H4 (cell line): ENCODE measurements around the gene ACAD10. TPM values are rescaled to one million over a fixed set of nuclear protein-coding genes. Genes with fewer than 3 reads are reported as not detected.
"Not testable (repeated sequence)": the region's sequence is repeated elsewhere in the genome, so short reads cannot be mapped to it uniquely, and the experiment has no call there.

ENCODE experiments used
- DNase-seq: peaks from one replicate; pipeline ENCODE4 v3.0.0-alpha.2; 2015; ENCODE audit warnings: low spot score
- total RNA-seq: library from RNA; depleted of rRNA; stranded (reverse); fragments of >200 nt; shearing (Covaris generic); gene quantifications from 2 replicates; pipeline ENCODE4 v1.2.3, GENCODE V29; 2014

The ACAD10 gene
- total RNA-seq, 1 experiment from 2014 or later = 7.6 TPM

DNA sequence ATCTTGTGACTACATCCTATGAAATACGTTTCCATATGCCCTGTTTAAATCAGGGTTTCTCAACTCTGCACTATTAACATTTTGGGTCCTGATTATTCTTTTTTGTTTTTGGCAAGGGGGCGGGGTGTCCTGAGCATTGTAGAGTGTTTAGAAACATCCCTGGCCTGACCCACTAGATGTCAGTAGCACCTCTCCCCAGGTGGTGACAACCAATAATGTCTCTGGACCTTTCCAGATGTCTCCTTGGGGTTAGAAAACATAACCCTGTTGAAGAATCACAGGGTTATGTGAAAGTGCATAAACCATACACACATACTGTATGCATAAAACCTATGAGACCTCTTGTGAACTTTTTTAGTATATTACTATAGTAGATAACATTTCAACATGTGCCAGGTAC is 1.4 kb downstream of the ACAD10 start:
- no peak for DNase-seq

DNA sequence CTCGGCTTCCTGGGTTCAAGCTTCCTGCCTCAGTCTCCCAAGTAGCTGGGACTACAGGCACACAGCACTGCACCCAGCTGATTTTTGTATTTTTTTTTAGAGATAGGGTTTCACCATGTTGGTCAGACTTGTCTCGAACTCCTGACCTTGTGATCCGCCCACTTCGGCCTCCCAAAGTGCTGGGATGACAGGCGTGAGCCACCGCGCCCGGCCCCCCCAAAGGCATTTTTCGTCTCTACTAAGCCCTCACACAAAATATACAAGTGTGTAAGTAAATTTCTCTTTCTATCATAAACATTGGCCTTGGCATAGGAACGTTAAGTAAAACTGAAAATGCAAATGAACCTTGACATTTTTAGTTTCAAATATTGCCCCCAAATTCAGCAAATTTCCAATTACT is 2.1 kb downstream of the ACAD10 start:
- no peak for DNase-seq

DNA sequence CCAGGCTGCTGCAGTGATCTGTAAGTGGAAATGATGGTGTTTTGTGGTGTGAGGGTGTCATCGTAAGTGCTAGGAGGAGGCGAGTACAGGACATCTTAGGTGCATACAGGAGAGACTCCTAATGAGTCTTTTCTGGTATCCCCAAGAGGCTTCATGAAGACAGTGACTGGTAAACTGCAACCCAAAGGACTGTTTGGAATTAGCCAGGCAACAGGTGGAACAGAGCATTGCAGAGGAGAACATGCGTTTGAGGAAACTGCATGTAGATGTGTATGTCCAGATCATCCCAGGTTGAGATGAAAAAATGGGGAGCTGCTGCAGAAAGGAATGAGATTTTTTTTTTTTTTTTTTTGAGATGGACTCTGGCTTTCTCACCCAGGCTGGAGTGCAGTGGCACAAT is 5.4 kb downstream of the ACAD10 start:
- no peak for DNase-seq

DNA sequence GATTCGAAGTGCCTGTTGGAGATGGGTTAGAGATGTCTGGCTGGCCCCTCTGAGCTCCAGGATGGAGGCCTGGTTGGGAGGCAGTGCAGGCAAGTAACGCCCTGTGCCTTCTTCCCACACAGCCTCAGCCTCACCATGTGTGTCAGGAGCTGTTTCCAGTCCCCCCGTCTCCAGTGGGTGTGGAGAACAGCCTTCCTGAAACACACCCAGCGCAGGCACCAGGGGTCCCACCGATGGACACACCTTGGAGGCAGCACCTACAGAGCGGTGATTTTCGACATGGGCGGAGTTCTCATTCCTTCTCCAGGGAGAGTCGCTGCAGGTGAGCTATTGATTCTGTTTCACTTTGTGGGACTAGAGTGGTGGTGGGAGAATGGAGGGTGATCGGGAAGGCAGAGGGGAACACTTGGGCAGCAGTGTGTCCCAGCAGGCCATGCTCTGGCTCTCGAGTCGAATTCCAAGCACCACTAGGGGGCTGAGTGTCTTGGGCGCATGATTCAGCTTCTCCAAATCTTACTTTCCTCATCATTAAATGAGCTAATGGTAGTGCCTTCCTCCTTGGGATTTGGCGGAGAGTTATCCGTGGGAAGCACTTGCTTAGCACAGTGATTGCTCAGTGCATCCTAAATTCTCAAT is 6.8 kb downstream of the ACAD10 start:
- DNase-seq = no peak

DNA sequence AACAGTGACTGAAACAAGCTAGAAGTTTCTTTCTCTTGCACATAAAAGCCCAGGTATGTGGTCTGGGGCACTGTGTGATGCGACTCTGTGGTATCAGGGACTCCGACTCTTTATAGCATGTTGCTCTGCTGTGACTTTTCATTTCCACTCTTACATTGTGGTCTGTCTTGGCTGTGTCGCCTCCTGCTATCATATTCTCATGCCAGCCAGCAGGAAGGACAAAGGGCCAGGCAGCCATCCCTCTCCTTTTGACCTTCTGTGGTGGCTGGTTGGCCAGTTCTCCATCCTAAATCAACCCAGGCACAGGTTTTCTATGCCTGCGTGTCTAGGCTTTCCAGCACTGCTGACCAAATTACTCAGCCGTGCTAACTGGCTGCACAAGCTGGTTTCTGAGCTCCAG is 8.0 kb downstream of the ACAD10 start:
- no peak for DNase-seq

DNA sequence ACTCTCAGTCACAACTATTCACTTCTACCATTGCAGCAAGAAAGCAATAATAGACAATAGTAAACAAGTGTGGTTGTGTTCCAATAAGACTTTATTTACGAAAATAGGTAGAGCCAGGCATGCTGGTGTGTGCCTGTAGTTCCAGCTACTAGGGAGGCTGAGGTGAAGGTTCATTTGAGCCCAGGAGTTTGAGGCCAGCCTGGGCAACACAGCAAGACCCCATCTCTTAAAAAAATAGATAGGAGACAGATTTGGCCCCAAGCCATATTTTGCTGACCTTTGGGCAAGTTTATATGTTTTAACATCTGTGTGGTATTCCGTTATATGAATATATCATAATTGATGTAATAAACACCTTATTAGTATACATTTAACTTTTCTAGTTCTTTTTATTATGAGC is 14.1 kb downstream of the ACAD10 start:
- no peak for DNase-seq

DNA sequence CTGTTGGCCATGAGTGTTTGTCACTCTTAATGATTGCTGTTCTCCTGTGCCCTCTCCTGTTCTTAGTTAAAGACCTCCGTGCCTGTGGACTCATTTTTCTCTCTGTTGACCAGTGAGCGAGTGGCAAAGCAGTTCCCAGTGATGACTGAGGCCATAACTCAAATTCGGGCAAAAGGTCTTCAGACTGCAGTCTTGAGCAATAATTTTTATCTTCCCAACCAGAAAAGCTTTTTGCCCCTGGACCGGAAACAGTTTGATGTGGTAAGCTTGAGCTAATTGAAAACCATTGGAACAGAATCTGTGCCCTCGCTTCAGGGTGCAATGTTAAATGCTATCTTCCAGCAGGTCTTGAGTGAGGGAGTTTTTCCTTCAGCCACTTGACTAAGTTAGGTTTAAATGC is 19.8 kb downstream of the ACAD10 start:
- no peak for DNase-seq

DNA sequence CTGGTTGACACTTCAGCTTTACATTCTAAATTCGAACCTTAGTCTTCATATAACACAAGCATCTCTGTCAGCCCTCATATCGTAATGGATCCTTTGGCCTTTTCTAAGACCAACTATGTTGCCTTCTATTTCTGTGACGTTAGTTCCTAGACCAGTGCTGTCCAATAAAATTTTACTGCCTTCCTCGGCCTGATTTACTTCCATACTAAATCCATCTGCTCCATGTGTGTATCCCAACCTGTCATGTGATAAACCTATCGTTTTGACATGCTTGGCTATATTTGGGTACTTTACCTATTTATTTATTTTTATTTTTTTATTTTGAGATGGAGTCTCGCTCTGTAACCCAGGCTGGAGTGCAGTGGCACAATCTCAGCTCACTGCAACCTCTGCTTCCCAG is 20.3 kb downstream of the ACAD10 start:
- no peak for DNase-seq

DNA sequence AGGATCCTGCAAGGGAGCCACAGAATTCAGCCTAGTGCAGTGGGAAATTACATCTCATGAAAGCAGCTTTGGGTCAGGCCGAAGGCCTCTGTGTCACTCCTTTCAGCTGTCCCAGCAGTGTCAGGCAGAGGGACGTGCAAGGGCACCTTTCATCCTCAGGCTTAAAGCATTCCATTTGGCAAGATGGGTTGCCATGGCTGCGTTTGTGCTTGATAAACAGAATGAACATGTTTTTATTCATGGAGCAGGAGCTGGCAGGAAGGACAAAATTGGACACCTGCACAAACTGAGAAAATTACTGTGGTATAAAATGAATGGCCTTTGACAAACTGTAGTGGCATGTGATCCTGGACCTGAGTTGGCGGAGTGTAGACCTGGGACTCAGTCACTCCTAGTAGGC is 29.4 kb downstream of the ACAD10 start:
- DNase-seq = no peak

DNA sequence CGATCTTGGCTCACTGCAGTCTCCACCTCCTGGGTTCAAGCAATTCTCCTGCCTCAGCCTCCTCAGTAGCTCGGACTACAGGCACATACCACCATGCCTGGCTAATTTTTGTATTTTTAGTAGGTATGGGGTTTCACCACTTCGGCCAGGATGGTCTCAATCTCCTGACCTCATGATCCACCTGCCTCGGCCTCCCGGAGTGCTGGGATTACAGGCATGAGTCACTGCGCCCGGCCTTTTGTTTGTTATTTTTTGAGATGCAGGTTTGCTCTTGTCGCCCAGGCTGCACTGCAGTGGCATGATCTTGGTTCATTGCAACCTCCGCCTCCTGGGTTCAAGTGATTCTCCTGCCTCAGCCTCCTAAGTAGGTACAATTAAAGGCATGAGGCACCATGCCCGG is 33.5 kb downstream of the ACAD10 start:
- DNase-seq = not testable (repeated sequence)

DNA sequence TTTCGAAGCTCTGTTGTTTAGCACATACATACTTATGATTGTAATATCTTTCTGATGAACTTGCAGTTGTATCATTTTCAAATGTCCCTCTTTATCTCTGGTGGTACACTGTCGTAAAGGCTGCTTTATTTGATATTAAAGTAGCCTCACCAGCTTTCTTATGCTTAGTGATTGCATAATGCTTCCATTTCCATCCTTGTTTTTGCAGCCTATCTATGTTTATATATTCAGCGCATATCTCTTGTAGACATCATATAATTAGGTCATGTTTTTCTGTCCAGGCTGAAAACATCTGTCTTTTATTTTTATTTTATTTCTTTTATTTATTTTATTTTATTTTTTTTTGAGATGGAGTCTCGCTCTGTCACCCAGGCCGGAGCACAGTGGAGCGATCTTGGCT is 34.6 kb downstream of the ACAD10 start:
- DNase-seq = no peak

DNA sequence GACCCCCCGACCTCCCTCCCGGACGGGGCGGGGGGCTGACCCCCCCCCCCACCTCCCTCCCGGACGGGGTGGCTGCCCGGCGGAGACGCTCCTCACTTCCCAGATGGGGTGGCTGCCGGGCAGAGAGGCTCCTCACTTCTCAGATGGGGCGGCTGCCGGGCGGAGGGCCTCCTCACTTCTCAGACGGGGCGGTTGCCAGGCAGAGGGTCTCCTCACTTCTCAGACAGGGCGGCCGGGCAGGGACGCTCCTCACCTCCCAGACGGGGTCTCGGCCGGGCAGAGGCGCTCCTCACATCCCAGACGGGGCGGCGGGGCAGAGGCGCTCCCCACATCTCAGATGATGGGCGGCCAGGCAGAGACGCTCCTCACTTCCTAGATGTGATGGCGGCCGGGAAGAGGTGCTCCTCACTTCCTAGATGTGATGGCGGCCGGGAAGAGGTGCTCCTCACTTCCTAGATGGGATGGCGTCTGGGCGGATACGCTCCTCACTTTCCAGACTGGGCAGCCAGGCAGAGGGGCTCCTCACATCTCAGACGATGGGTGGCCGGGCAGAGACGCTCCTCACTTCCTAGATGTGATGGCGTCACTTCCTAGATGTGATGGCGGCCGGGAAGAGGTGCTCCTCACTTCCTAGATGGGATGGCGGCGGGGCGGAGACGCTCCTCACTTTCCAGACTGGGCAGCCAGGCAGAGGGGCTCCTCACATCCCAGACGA is 38.0 kb downstream of the ACAD10 start:
- not testable (repeated sequence) for DNase-seq

DNA sequence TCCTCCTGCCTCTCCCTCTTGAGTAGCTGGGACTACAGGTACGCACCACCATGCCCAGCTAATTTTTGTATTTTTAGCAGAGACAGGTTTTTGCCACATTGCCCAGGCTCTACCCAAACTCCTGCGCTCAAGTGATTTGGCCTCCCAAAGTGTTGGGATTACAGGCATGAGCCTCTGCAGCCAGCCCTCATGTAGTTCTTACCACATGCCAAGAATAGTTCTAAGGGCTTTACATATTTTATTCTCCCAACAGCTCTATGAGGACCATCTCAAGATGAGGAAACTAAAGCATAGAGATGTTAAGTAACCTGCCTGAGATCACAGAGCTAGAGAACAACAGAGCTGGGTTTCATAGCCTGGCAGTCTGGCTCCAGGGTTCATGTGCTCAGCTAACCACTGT is 42.9 kb downstream of the ACAD10 start:
- no peak for DNase-seq

DNA sequence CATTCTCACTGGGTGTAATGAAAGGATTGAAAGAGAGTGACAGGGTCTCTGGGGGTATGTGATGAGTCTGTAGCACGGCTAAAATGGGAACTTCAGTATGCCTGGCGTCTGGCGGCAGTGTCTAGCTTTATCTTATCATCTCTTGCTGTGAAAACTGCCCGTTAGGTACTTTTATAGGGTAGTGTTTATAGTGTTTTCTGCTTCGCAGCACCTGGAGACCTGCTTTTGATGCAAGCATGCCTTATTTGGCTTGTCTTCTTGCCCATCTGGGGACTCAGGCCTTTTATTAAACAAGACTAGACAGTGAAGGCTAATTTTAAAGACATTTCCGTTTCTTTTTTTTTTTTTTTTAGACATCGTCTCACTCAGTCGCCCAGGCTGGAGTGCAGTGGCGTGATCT is 44.6 kb downstream of the ACAD10 start:
- DNase-seq = no peak

DNA sequence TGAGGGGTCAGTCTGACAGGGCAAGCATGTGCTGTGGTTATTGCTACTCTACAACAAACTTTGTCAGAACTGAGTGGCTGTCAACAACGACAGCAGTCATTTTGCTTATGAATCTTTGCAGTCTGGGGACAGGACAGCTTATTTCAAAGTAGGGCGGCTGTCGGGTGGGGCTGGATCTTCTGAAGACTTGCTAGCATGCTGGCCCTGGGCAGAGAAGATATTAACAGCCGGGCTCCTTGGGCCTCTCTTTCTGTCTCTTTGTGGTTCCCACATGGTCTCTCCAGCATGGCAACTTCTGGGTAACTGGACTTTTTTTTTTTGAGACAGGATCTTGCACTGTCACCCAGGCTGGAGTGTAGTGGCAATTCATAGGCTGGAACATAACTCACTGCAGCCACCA is 46.9 kb downstream of the ACAD10 start:
- no peak for DNase-seq

DNA sequence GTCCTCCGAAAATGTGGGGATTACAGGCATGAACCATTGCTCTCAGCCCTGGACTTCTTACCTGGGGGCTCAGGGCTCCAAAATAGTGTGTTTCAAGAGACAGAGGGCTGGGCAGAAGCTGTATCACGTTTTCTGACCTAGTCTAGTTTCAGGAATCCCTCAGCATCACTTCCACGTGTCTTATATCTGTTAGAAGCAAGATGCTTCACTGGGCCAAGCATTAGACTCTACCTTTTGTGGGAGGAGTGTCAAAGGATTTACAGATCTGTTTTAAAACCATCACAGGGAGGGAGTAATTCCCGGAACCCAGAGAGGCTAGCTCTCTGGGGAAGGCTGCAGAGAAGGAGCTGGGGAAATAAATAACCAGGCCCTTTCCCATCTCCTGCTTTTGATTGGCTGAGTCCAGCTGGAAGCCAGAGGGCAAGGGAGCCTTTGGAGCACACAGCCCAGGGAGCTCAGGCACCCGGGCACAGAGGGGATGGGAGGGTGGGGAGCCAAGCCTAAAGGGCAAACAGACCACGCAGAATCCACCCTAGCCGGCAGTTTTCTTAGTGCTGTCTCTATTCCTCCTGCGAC is 47.6 kb downstream of the ACAD10 start:
- no peak for DNase-seq

DNA sequence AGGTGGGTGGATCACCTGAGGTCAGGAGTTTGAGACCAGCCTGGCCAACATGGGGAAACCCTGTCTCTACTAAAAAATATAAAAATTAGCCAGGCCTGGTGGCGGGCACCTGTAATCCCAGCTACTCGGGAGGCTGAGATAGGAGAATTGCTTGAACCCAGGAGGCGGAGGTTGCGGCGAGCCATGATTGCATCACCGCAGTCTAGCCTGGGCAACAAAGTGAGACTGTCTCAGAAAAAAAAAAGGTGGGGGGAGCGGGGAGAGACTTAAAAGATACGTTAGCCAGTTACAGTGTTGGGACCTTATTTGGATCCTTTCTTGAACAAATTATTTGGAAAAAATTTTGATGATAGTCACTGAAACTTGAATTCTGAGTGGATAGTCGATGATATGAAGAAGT is 53.7 kb downstream of the ACAD10 start:
- DNase-seq = not testable (repeated sequence)

DNA sequence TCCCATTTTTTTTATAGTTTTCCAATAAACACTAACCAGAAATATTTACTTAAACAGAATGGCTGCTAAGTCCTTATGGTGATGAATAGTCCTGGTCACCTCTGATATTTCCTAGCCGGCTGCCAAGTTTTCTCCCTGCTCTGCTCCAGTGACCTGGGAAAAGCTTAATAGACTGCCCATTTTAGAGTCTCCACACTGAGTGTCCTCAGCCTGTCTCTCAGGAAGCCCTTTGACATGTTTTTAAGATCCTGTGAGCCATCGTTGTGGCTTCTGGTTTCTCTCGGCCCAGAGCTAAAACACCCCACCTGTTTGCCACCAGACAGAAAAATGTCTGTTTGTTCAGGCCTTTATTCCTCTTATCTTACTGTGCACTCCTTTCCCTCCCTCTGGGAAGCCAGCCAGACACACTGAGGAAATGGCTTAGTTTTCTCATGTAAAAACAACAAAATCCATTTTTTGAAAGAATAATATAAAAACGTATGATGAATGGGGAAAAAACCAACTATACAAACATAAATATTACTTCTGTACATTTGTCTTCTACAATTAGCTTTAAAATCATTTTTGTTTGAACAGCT is 55.5 kb downstream of the ACAD10 start:
- DNase-seq = no peak

DNA sequence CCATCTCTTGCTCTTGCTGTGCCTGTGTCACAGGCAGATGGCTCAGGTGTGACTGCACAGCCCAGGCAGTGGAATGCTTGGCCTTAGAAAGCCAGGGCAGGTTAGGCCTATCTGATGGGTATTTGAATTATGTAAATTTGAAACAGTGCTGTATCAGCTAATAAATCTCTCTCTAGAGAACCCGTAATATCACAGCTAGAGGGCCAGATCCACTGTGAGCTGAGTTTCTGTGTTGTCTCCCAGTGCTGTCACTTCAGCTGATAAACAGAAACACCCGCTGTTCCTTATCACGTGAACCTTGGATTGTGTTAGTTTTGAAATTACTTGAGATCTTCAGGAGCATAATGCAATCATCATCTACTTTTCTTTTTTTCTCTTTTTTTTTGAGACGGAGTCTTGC is 59.4 kb downstream of the ACAD10 start:
- no peak for DNase-seq

DNA sequence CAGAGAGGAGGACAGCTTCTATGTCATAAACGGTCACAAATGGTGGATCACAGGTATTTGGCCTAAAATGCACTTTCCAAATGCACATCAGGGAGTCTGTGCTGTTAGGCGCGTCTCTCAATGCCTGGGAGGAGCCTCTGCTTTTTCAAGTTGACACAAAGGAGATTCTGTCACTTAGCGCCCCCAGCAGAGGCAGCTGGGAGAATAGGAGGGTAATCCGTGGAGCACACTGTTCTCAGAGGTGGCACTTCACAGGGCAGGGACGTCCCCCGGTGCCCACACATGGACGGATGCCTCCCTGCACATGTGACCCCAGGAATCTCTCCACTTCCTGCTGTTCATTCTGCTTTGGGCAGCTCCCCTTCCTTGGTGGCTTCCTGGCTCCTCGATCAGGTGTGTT is 61.5 kb downstream of the ACAD10 start:
- DNase-seq = no peak

DNA sequence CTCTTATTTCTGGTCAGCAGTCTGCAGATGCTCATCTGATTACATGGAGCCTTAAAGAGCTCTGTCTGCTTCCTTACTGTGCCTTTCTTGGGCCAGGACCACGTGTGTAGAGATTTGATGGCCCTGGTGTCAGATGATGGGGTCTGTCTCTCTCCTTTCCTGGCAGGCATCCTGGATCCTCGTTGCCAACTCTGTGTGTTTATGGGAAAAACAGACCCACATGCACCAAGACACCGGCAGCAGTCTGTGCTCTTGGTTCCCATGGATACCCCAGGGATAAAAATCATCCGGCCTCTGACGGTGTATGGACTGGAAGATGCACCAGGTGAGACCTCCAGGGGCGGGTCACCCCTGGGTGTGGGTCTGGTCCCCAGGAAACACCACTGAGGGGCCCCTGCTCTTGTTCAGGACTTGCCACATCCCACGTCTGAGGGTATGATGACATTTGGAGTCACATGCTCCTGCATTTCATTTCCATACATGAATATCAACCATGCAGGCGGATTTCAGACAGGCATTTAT is 62.4 kb downstream of the ACAD10 start:
- no peak for DNase-seq

DNA sequence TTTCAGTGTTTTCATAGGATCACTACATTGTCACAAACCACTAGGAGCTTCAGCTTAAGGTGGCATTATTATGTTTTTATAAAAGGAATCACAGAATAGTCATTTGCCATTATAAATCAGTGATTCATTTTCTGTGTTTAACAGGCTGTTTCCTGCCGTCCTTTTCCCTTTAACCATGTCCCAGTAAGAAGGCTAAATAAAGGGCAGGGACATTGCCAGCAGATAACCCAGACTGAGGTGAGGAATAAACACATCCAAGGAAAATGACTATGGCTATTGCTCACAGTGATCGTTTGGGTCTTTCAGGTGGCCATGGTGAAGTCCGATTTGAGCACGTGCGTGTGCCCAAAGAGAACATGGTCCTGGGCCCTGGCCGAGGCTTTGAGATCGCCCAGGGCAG is 63.0 kb downstream of the ACAD10 start:
- no peak for DNase-seq

DNA sequence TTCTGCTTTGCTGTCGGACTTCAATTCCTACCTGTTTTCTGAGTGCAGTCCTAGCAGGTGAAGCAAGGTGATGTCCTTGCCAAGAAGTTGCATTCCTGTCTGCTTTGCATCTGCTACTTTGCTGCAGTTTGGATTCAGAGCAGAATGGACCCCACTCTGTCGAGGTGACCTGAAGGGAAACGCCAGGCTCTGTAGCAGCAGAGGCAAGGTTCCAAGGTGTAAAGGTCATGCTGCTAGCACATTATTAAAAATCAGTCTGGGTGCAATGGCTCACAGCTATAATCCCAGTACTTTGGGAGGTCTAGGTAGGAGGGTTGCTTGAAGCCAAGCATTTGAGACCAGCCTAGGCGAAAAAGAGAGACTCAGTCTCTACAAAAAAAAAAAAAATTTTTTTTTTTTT is 63.5 kb downstream of the ACAD10 start:
- no peak for DNase-seq
